PC-3 (cell line): ENCODE measurements around the gene ACSL6. TPM values are rescaled to one million over a fixed set of nuclear protein-coding genes. Genes with fewer than 3 reads are reported as not detected.

Experiments
- ATAC-seq: fragments of 200-7000 bp; cut with Tn5 transposase; 2 replicates; pipeline ENCODE4 v1.9.1; 2020; ENCODE audit warnings: mild to moderate bottlenecking, moderate library complexity
- BruUV-seq: library from RNA; stranded (reverse); fragments of 400-500 nt; replicated peaks from 2 replicates; lab custom pipeline; 2021; lab: Mats Ljungman, UMichigan
- CTCF ChIA-PET: fragments of 300-600 bp; sonication (Branson Sonifier 250); formaldehyde crosslinking; loops from one replicate; lab custom pipeline; 2022; ENCODE audit warnings: antibody characterized with exemption; lab: Charles Lee
- POLR2A ChIA-PET: fragments of 300-600 bp; sonication (Branson Sonifier 250); formaldehyde crosslinking; loops from one replicate; lab custom pipeline; 2022; ENCODE audit warnings: antibody characterized with exemption; ENCODE audit not compliant: unreplicated experiment; lab: Charles Lee
- DNase-seq: peaks from one replicate; pipeline ENCODE4 v3.0.0-alpha.2; 2015
- H2AFZ ChIP-seq: fragments of 300-600 bp; sonication (generic); 2 replicates; pipeline ENCODE4 v1.6.0; 2016; ENCODE audit warnings: antibody characterized with exemption, low read length
- H3F3A ChIP-seq: fragments of 300-600 bp; sonication (generic); one replicate; pipeline ENCODE4 v1.6.0; 2017; ENCODE audit warnings: antibody characterized with exemption, low read length, control low read depth, mild to moderate bottlenecking; ENCODE audit not compliant: unreplicated experiment
- H3K27ac ChIP-seq: fragments of 300-600 bp; sonication (generic); 2 replicates; pipeline ENCODE4 v1.5.1; 2016; ENCODE audit warnings: mild to moderate bottlenecking, low read length
- H3K27me3 ChIP-seq: fragments of 300-600 bp; sonication (generic); 2 replicates; pipeline ENCODE4 v1.6.1; 2016; ENCODE audit warnings: low read length, mixed read lengths
- H3K36me3 ChIP-seq: fragments of 300-600 bp; sonication (generic); 2 replicates; pipeline ENCODE4 v1.6.1; 2016; ENCODE audit warnings: low read depth, mixed run types, low read length, mixed read lengths
- H3K4me1 ChIP-seq: fragments of 300-600 bp; sonication (generic); 2 replicates; pipeline ENCODE4 v1.5.1; 2016; ENCODE audit warnings: low read length; ENCODE audit not compliant: insufficient read depth
- H3K4me2 ChIP-seq: fragments of 300-600 bp; sonication (generic); 2 replicates; pipeline ENCODE4 v1.6.0; 2016; ENCODE audit warnings: low read length
- H3K4me3 ChIP-seq: fragments of 300-600 bp; sonication (generic); 2 replicates; pipeline ENCODE4 v1.5.1; 2016; ENCODE audit warnings: mild to moderate bottlenecking, low read length, mixed read lengths
- H3K79me2 ChIP-seq: fragments of 300-600 bp; sonication (generic); 2 replicates; pipeline ENCODE4 v1.6.1; 2017; ENCODE audit warnings: low read length, mixed read lengths
- H3K9ac ChIP-seq: fragments of 300-600 bp; sonication (generic); 2 replicates; pipeline ENCODE4 v1.6.0; 2016; ENCODE audit warnings: mild to moderate bottlenecking, low read length
- H3K9me2 ChIP-seq: fragments of 300-600 bp; sonication (generic); replicated peaks from 2 replicates; pipeline ENCODE4 v1.6.1; 2016; ENCODE audit warnings: mixed run types, low read length, mixed read lengths
- H3K9me3 ChIP-seq: fragments of 300-600 bp; sonication (generic); 2 replicates; pipeline ENCODE4 v1.6.1; 2016; ENCODE audit warnings: low read length, mixed read lengths
- H4K20me1 ChIP-seq: fragments of 300-600 bp; sonication (generic); 2 replicates; pipeline ENCODE4 v1.6.1; 2016; ENCODE audit warnings: low read length, mixed read lengths
- CTCF ChIP-seq: fragments of 300-600 bp; sonication (generic); conservative IDR thresholded peaks from 2 replicates; pipeline ENCODE4 v1.5.1; 2017; ENCODE audit warnings: antibody characterized with exemption, low read depth, mild to moderate bottlenecking, low read length
- EZH2 ChIP-seq: fragments of 300-600 bp; sonication (generic); IDR thresholded peaks from one replicate; pipeline ENCODE4 v1.6.1; 2017; ENCODE audit warnings: antibody characterized with exemption, mild to moderate bottlenecking, low read length; ENCODE audit not compliant: unreplicated experiment
- EZH2phosphoT487 ChIP-seq: fragments of 300-600 bp; sonication (generic); IDR thresholded peaks from 2 replicates; pipeline ENCODE4 v1.6.1; 2018; ENCODE audit warnings: mild to moderate bottlenecking, antibody characterized with exemption, low read length, borderline replicate concordance
- intact Hi-C: fragments of 100-400 bp; cut with micrococcal nuclease; formaldehyde crosslinking; loops from 2 replicates; pipeline ENCODE4 v1.9.0; 2023
- total RNA-seq: library from RNA; depleted of rRNA; stranded (reverse); fragments of >200 nt; gene quantifications from 2 replicates; pipeline ENCODE4 v1.2.3, GENCODE V29; 2014

Gene ACSL6
- total RNA-seq, 1 experiment from 2014 or later = 0.15 TPM

- Histone ChIP-seq H3K9me2 (no peaks in the 10 kb centered on the region), H3K79me2 (no peaks in the 10 kb centered on the region), H3K4me1 (no peaks in the 10 kb centered on the region), H3K27ac (no peak overlapping the region), H2AFZ (no peak overlapping the region), H3F3A (no peaks in the 10 kb centered on the region), H3K9ac (no peak overlapping the region), H3K9me3 (no peaks in the 10 kb centered on the region), H4K20me1 (no peaks in the 10 kb centered on the region), H3K27me3 (no peaks in the 10 kb centered on the region), H3K4me3 (no peak overlapping the region), H3K36me3 (no peaks in the 10 kb centered on the region), H3K4me2 (no peak overlapping the region)
- DNase-seq (no peak), ATAC-seq (no peak)
- no peak for TF ChIP-seq EZH2
- no peak for TF ChIP-seq CTCF
- no peak for TF ChIP-seq EZH2phosphoT487
- BruUV-seq = no TSS peak
- ChIA-PET POLR2A (no interaction called here), CTCF (no interaction called here)
- intact Hi-C loops = loop anchor here (10.0 kb wide), 1 partner anchor 451 kb away; no protein-coding TSS in a partner anchor
These were observed 2.3 kb upstream of the ACSL6 start for GRCh38 chr5:132013711-132014110.

GRCh38 chr5:132013006-132013689 lies 1.7 kb upstream of the ACSL6 start:
- intact Hi-C loops = loop anchor here (10.0 kb wide), 1 partner anchor 452 kb away; no protein-coding TSS in a partner anchor
- no TSS peak for BruUV-seq

More at GRCh38 chr5:132013006-132013689, 1.7 kb upstream of the ACSL6 start:
- ChIA-PET CTCF (no interaction called here), POLR2A (no interaction called here)
- Histone ChIP-seq H3K4me1 (no peaks in the 10 kb centered on the region), H3K36me3 (no peaks in the 10 kb centered on the region), H3K9ac (no peak overlapping the region), H3K27ac (no peak overlapping the region), H3K9me2 (no peaks in the 10 kb centered on the region), H3K9me3 (no peaks in the 10 kb centered on the region), H4K20me1 (no peaks in the 10 kb centered on the region), H3K79me2 (no peaks in the 10 kb centered on the region), H3K4me3 (no peak overlapping the region), H3F3A (no peaks in the 10 kb centered on the region), H3K4me2 (no peak overlapping the region), H3K27me3 (no peaks in the 10 kb centered on the region), H2AFZ (no peak overlapping the region)
- ATAC-seq (no peak), DNase-seq (no peak)
- no peak for TF ChIP-seq EZH2phosphoT487
- TF ChIP-seq CTCF = no peak
- no peak for TF ChIP-seq EZH2
